ENCODE measurements around the gene RNASE1.

Gene RNASE1

DNA sequence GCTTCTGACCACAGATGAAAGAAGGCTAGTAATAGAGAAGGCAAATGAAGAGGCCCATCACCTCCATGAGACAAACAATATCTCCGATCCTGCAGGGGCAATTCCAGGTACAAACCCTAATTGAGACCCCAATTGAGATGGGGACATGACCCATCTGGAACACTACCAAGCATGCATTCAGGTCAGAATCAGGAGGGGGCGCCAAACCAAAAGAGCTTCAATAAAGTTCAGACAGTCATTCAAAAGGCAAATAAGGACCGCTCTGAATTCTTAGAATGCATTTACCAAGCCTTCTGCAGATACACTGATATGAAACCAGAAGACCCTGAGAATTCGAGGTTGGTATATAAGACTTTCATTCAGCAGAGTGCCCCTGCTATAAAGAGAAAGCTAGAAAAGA is 44.7 kb downstream of the RNASE1 start:
- Histone ChIP-seq H3K36me3 (replicated peaks) (no peaks in the 10 kb centered on the region), H3K27me3 (replicated peaks) (no peaks in the 10 kb centered on the region), H3K4me3 (ENCODE audit: low read depth, low read length) (no peak overlapping the region), H3K27ac (no peak overlapping the region)
- in situ Hi-C loops (cut with HindIII; ENCODE audit: low pct_ligation_motif_present, low sequenced_read_pairs) = no loop called here
- no peak for DNase-seq
- TF ChIP-seq, protein P1, sequence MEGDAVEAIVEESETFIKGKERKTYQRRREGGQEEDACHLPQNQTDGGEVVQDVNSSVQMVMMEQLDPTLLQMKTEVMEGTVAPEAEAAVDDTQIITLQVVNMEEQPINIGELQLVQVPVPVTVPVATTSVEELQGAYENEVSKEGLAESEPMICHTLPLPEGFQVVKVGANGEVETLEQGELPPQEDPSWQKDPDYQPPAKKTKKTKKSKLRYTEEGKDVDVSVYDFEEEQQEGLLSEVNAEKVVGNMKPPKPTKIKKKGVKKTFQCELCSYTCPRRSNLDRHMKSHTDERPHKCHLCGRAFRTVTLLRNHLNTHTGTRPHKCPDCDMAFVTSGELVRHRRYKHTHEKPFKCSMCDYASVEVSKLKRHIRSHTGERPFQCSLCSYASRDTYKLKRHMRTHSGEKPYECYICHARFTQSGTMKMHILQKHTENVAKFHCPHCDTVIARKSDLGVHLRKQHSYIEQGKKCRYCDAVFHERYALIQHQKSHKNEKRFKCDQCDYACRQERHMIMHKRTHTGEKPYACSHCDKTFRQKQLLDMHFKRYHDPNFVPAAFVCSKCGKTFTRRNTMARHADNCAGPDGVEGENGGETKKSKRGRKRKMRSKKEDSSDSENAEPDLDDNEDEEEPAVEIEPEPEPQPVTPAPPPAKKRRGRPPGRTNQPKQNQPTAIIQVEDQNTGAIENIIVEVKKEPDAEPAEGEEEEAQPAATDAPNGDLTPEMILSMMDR (IDR thresholded peaks at IDR 0.05; ENCODE audit: low read depth, low read length, missing control alignments) = no peak

DNA sequence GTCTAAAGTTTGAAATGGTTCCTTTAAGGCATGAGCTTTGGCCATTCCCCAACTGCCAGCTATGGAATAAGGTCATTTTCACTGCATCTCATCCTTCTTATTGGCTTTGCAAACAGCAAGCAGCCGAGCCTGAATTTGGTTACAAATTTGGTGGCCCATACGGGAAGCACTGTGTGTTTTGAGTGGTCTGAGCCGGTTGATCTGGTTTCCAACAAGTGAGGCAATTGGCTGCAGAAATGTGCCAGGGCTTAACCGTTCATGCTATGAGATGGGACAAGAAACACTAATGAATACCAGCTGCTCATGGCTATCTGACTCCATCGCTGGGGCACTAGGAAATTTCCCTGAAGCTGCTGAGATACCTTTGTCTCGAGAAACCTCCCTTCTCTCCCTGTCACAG is 47.6 kb downstream of the RNASE1 start:
- in situ Hi-C loops (cut with HindIII; ENCODE audit: low pct_ligation_motif_present, low sequenced_read_pairs) = no loop called here
- no peak for DNase-seq

DNA sequence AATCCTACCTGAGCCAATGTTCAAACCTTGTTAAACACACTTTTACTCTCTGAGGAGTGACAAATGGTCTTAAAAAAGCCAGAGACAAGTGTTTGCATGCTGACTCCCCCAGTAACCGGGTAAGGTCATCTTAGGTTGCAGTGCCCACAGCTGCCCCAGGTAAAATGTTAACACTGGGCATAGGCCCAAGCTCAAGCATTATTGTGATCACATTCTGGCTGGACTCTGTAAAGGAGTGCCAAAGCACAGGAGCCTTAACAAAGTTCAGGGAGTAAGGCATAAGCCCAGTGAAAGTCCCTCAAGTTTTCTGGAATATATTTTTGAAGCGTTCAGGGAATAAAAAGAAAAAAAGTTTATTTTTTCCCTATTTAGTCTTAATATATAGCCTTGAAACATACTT is 48.3 kb downstream of the RNASE1 start:
- in situ Hi-C loops (cut with HindIII; ENCODE audit: low pct_ligation_motif_present, low sequenced_read_pairs) = no loop called here
- H3K27ac ChIP-seq = no peak overlapping the region
- TF ChIP-seq, protein P1 (IDR thresholded peaks at IDR 0.05; ENCODE audit: low read depth, low read length, missing control alignments) = no peak

More for the DNA sequence above, 47.6 kb downstream of the RNASE1 start:
- no peaks in the 10 kb centered on the region for H3K27me3 ChIP-seq (replicated peaks)
- H3K36me3 ChIP-seq (replicated peaks) = no peaks in the 10 kb centered on the region
- no peak overlapping the region for H3K27ac ChIP-seq
- TF ChIP-seq, protein P1 (IDR thresholded peaks at IDR 0.05; ENCODE audit: low read depth, low read length, missing control alignments) = no peak
- H3K4me3 ChIP-seq (ENCODE audit: low read depth, low read length) = no peak overlapping the region

GRCh38 chr14:20751963-20752562 is 50.6 kb downstream of the RNASE1 start:
- TF ChIP-seq, protein P1 (IDR thresholded peaks at IDR 0.05; ENCODE audit: low read depth, low read length, missing control alignments) = no peak
- no peak for DNase-seq
- no peaks in the 10 kb centered on the region for H3K36me3 ChIP-seq (replicated peaks)

More for the DNA sequence above, 48.3 kb downstream of the RNASE1 start:
- Histone ChIP-seq H3K36me3 (replicated peaks) (no peaks in the 10 kb centered on the region), H3K27me3 (replicated peaks) (no peaks in the 10 kb centered on the region), H3K4me3 (ENCODE audit: low read depth, low read length) (no peak overlapping the region)
- no peak for DNase-seq

More at GRCh38 chr14:20751963-20752562, 50.6 kb downstream of the RNASE1 start:
- H3K27ac ChIP-seq = no peak overlapping the region
- in situ Hi-C loops (cut with HindIII; ENCODE audit: low pct_ligation_motif_present, low sequenced_read_pairs) = no loop called here
- H3K4me3 ChIP-seq (ENCODE audit: low read depth, low read length) = no peak overlapping the region
- H3K27me3 ChIP-seq (replicated peaks) = no peaks in the 10 kb centered on the region

All from brain microvascular endothelial cell (primary cell).